CD4-positive, alpha-beta T cell treated with Interleukin-2 at 100 ng/mL for 4 hours (primary cell): ENCODE data around the gene ATG12.

Source experiments
- DNase-seq: peaks from one replicate; pipeline ENCODE4 v3.0.0-alpha.2; 2020; ENCODE audit warnings: low spot score

The ATG12 gene

GRCh38 chr5:115806986-115807653 lies 34.2 kb downstream of the ATG12 start:
- no peak for DNase-seq

- no peak for DNase-seq
Observed at GRCh38 chr5:115801984-115802383, 39.4 kb downstream of the ATG12 start.

GRCh38 chr5:115801152-115801551 lies 40.2 kb downstream of the ATG12 start:
- no peak for DNase-seq

- no peak for DNase-seq
Observed at GRCh38 chr5:115800108-115800507, 41.3 kb downstream of the ATG12 start.

- no peak for DNase-seq
Observed at GRCh38 chr5:115798252-115798651, 43.1 kb downstream of the ATG12 start.

- no peak for DNase-seq
Observed at GRCh38 chr5:115796656-115797055, 44.7 kb downstream of the ATG12 start.

GRCh38 chr5:115795700-115796099 lies 45.7 kb downstream of the ATG12 start:
- no peak for DNase-seq

- DNase-seq: no peak
Observed at GRCh38 chr5:115788440-115788839, 52.9 kb downstream of the ATG12 start.

- no peak for DNase-seq
Observed at GRCh38 chr5:115787426-115787825, 53.9 kb downstream of the ATG12 start.

- DNase-seq: no peak
Observed at GRCh38 chr5:115785381-115786065, 55.8 kb downstream of the ATG12 start.

GRCh38 chr5:115778417-115778816 lies 62.9 kb downstream of the ATG12 start:
- DNase-seq: no peak
